GM12892 (cell line): Measurements from ENCODE around the gene PAPSS1.

Experiments used
- POLR2A ChIP-seq: IDR thresholded peaks from 2 replicates; pipeline ENCODE4 v1.6.1; 2011; ENCODE audit warnings: low read depth, low read length, control low read depth
- POLR2AphosphoS5 ChIP-seq: IDR thresholded peaks from 2 replicates; pipeline ENCODE4 v1.6.1; 2011; ENCODE audit warnings: low read depth, low read length, control low read depth
- TAF1 ChIP-seq: IDR thresholded peaks from 2 replicates; pipeline ENCODE4 v1.6.1; 2011; ENCODE audit warnings: low read depth, mild to moderate bottlenecking, control low read depth, low read length, borderline replicate concordance

DNA sequence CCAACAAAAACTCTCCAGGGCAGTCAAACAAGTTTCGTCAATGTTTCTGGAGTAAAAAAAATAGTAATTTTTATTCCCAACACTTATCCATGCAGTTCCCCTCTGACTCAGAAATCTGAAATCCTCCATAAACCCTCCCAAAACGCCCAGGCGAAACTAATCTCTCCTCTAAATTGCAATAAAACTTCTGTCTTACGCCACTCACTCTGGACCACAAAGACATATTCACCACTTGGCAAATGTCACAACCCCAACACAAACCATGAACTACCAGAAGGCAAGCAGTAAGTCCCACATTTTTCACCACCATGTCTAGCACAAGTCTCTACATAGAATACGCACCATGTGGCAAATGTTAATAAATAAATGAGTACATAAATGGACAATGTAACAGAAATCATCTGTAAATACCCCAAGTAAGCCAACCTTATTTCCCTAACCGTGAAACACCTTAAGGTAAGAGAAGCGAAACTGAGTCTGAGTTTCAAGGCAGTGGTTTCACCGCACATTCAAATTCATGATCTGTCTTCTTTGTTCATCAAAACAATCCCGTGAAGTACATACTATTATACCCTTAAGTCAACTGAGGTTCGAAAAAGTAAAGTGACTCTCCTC lies 1.6 kb downstream of the PAPSS1 start:
- TF ChIP-seq POLR2AphosphoS5 (no peak), POLR2A (no peak), TAF1 (no peak)
